GM19455 (cell line): ENCODE results near the gene STK11IP.

ENCODE experiments used
- ATAC-seq: cut with Tn5 transposase; IDR thresholded peaks from one replicate; pipeline ENCODE4 v1.9.1; 2021; ENCODE audit not compliant: unreplicated experiment

The STK11IP gene

DNA sequence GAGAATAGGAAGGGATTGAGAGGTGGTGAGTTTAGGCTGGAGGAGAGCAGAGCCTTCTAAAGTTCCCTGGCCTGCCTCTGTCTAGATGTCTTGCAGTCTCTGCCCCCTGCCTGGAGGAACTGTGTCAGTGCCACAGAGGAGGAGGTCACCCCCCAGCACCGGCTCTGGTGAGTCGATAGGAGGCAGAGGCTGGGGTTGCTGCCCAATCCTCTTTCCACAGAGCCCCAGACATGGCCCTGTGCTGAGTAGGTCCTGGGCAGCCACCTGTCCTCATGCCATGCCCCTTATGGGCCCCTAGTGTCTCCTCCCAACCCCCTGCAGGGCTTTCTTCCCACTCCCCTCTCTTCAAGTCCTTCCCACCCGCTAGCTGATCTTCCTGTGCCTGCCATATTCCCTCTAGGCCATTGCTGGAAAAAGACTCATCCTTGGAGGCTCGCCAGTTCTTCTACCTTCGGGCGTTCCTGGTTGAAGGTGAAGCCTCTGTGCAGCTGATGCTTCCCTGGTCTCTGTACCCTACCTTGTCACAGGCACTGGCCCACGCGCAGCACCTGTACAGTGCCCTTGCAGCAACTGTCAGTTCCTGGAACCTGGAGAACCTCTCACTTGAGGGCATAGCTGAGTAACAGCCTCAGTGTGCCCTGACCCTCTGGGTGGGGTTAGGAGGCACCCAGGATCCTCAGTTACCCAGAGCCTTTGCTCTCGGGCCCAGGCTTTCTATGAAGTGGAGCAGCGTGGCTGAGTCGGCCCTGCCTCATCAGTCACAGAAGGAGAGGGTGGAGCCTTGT lies 16.6 kb downstream of the STK11IP start:
- ATAC-seq: no peak

DNA sequence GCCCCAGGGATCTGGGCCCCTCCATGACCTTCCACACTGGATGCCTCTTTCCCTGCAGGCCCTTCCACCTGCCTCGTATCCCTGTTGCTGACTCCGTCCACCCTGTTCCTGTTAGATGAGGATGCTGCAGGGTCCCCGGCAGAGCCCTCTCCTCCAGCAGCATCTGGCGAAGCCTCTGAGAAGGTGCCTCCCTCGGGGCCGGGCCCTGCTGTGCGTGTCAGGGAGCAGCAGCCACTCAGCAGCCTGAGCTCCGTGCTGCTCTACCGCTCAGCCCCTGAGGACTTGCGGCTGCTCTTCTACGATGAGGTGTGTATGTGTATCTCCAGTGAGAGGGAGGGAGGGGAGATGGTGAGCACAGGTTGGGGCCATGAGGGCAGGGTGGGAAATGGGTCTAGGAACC lies 17.4 kb downstream of the STK11IP start:
- no peak for ATAC-seq

DNA sequence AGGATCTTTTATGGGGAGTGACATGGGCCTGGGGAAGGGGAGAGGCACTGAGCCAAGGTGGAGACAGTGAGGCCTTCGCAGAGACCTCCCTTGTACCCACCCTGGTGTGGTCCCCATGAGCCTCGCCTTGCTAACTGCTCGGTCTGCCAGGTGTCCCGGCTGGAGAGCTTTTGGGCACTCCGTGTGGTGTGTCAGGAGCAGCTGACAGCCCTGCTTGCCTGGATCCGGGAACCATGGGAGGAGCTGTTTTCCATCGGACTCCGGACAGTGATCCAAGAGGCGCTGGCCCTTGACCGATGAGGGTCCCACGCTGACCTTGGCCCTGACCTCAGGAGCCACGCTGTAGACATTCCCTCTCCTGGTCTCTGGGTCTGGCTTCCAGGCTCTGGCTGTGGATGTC lies 18.2 kb downstream of the STK11IP start:
- no peak for ATAC-seq

DNA sequence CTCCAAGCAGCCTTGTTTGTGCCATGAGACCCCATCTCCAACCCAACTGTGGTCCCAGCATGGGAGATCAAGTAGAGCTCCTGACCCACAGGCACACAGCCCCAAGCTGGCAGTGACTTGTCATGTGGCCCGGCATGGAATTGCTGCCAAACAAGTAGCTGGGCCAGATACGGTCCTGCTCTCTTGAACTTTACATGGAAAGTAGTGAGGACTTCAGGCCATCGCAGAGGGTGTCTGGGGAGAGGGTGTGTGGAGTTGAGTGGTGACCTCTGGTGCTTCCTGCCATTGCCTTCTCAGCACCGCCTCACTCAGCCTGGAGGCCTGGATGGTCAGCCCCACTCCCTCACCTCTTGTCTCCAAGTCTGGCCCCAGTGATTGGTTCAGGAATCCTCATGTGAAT lies 18.9 kb downstream of the STK11IP start:
- ATAC-seq: no peak

DNA sequence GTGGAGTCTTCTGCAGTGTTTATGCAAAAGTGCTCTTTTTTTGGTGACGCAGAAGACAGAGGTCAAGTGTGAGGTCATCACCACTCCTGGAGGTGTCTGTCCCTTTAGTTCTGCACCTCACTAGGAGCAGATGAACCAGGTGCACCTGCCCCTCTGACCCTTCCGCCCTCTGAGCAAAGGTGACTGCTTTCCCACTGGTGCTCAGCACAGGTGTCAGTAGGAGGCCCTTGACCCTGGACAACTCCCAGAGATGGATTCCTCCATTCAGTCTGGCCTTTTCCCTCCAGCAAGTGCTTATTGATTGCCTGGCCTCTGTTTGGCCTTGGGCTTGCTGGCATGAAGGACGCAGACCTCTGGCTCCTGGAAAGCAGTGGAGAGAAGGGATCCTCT lies 21.1 kb downstream of the STK11IP start:
- no peak for ATAC-seq

DNA sequence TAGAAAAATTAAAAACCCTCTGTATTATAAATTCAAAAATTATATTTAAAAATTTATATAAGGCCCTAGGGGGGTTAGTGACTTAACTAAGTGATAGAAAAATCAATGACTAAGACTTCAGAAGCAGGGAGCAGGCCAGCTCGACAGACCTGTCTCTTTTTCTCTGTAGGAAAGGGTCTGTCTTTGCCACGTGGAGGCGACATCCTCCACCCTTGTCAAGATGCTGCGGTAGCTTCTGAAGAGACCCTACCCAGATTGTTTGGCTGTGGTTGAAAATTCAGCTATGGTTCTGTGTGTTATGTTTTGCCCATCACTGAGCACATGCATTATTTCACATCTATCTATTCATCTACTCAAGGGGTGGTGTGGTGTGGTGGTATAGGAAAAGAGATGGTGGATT lies 21.6 kb downstream of the STK11IP start:
- no peak for ATAC-seq

DNA sequence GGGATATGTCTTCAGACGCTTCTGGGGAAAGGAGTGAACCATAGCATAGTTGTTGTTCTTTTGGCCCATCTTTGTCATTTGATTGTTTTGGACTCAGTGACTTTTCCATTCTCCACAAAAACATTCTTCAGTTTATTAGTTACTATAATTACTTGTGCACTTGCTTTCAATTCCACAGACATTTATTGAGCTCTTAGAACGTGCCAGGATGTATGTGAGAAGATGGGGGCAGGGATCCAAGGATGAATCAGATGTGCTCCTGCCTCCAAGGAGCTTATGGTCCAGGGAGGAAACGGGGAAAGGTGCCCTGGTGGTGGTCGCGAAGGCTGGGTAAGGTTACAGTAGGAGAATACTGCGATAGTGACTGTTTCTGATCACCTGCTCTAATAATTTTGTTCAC lies 22.9 kb downstream of the STK11IP start:
- ATAC-seq: no peak

DNA sequence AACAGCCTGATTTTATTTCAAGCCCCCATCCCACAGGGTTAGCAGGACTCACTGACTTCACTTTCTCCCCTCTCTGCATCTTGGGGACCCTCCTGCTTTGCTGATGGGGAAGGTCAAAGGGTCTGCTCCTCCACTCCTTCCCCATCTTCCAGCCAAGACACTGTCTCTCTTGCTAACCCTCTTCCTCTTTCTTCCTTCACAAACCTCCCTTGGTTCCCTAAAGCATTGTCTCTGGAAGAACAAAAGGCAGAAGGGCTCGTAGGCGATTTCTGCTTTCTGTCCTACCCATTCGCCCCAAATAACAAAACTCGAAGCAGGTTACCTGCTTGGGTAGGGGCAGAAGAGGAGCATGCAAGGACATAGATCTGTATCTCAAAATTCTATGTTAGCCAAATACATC lies 24.3 kb downstream of the STK11IP start:
- no peak for ATAC-seq

DNA sequence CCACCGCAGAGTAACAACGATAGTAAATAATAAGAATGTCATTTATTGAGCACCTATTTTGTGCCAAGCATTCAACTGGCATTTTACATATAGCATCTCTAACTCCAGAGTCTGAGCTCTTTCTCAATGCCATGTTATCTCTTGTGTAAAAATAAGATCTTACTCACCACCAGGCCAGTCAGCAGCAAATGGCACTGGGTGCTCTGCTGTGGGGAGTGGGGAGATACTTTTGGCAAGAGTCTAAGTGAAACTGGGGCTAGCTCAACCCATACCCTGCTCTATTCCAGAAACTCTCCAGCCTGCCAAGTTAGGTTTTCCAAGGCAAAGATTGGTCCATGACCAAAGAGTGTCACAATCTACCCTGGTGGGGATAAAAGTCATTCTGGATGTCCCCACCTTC lies 24.8 kb downstream of the STK11IP start:
- ATAC-seq: no peak

DNA sequence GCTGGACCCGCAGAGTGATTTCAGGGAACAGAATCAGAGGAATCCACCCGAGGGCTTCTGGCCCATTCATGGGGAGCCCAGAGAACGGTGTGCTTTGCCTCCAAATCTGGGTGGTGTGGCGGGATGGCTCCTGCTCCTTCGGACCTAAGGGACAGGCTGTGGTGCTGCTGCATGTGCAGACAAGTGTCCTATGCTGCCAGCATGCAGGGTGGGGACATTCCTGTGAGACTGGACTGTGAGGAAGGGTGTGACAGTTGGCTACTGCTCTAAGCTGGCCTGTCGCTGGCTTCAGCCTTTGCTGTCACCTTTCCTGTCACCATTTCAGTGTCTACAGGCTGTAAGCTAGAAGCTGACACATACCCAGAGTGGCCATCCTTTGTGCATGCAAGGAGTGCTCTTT lies 26.9 kb downstream of the STK11IP start:
- ATAC-seq: no peak

DNA sequence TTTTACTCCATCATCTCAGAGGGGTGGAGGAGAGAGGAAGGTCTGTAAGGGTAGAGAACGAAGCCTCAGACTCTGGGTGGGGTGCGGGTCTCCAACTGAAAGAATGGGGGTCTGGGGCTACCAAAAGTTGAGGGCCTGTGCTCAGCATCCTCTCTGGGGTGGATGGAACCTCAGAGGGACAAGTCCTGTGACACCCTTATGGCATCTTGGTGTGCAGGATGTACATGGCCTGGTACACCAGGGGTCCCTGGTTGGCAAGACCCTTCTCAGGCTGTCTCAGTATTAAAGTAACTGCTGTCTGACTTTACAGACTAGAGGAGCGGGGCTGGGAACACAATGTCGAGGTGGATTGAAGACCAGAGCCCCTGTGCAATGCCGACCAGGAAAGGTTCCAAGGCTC lies 27.5 kb downstream of the STK11IP start:
- no peak for ATAC-seq

DNA sequence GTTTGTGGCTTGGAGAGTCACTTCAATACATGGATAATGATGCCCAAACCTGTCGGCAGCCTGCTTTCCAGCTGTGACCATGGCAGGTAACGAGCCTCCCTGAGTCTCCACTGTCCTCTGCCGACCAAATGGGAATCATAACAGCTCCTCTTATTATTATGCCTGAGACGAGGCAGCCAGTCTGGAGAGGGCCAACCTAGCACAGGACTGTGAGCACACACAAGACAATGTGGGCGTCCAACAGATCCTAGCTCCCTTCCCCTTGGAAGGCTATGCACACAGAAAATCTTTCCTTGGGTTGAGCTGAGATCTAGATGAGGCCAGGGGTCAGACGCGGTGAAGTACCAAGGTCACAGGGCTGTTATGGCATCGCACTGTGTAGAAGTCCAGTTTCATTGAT lies 28.9 kb downstream of the STK11IP start:
- no peak for ATAC-seq

DNA sequence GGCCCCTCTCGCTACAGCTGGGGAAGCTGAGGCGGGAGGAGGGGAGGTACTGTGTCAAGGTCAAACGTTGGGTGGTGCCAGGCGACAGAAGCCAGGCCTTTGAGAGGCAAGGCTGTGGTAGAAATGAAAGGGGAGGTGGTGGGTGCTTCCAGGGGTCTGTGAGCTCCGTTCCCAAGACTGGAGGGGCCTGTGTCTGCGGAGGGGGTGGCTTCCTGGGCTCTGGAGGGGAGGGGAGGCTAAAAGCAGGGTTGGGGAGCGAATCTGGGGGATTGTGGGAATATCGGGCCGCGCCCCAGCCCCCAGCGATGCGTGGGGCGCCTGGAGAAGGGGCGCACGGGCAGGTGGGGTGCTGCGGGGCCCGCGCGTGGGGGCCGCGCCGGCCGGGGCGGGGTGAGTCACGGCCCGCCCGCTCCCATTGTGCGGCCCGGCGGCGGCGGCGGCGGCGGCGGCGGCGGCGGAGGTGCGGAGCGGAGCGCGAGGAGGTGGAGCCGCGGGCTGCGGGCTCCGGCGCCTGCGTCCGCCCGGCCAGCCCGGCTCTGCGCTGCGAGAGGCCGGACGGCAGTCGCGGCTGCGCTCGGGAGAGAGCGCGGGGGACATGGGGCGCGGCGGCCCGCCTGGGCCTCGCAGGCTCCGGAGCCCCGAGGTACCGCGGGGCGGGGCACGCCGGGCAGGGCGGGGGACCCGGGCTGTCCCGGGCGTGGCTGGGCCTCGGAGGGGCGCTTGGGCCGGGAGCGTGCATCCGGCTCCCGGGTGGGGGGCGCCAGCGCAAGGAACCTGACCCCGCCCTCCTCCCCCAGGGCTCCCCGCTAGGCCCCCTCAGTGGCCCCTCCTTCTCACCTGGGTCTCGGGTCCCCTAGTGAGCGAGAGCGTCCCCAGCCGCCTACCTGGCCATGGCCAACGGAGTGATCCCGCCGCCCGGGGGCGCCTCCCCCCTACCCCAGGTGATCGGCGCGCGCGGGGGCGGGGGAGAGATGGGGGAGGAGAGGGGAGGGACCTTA lies 29.7 kb downstream of the STK11IP start, which contains the start of gene SLC4A3:
TSS of gene SLC4A3 (plus strand) at position 528 of the 998 bp plus-strand sequence. CDS start at position 891, 363 bp downstream.
- no peak for ATAC-seq

DNA sequence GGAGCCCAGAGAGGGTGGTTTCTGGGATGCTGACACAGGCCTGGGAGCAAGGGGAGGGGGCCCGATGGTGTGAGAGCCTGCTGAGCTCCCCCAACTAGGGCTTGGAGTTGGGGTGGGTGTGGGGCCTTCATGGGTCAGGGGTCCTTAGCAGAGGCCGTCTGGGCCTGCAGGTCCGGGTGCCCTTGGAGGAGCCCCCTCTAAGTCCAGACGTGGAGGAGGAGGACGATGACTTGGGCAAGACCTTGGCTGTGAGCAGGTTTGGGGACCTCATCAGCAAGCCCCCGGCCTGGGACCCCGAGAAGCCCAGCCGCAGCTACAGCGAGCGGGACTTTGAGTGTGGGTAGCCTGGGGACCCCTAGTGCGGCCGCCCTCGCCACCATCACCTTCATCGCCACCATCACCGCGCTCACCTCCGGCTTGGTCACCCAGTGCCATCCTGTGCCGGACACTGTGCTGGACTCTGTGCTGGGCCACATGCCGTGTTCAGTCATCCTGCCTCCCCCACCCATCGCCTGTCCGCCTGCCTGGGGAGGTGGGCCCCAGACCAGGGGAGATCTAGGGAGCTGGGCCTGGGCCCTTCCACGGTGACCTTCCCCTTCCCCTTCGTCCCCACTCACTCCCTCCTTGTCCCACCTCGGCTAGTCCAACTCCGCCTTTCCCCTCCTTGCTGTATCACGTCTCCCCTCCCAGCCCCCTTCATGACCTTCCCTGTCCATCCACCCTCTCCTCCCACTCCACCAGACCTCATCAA lies 30.8 kb downstream of the STK11IP start:
- no peak for ATAC-seq

DNA sequence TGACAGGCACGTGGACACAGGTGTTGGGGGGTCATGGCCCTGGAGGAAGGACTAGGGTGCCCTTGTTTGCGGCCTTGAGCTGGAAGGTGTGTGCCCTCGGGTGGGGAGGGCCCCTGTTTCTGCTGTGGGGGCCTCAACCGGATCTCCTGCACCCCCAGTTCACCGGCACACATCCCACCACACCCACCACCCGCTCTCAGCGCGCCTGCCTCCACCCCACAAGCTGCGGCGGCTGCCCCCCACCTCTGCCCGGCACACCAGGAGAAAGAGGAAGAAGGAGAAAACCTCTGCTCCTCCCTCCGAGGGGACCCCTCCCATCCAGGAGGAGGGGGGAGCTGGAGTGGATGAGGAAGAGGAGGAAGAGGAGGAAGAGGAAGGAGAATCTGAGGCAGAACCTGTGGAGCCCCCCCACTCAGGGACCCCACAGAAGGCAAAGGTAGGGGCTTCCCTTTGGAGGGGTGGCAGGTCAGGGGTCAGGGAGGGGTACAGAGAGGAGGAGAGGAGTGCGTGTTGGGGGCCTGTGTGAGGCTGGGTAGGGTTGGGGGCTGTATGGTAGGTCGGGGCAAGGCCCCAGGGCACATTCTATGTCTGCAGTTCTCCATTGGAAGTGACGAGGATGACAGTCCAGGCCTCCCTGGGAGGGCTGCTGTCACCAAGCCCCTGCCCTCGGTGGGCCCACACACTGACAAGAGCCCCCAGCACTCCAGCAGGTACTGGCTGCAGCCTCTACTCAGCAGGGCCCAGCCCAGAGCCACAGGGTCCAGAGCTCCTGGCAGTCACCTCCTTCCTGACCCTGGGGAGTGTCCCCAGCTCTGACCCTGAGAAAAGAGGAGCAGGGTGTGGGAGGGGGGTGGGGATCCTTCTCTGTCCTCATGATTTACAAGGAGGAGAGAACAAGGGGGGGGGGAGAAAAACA lies 31.6 kb downstream of the STK11IP start:
- no peak for ATAC-seq

DNA sequence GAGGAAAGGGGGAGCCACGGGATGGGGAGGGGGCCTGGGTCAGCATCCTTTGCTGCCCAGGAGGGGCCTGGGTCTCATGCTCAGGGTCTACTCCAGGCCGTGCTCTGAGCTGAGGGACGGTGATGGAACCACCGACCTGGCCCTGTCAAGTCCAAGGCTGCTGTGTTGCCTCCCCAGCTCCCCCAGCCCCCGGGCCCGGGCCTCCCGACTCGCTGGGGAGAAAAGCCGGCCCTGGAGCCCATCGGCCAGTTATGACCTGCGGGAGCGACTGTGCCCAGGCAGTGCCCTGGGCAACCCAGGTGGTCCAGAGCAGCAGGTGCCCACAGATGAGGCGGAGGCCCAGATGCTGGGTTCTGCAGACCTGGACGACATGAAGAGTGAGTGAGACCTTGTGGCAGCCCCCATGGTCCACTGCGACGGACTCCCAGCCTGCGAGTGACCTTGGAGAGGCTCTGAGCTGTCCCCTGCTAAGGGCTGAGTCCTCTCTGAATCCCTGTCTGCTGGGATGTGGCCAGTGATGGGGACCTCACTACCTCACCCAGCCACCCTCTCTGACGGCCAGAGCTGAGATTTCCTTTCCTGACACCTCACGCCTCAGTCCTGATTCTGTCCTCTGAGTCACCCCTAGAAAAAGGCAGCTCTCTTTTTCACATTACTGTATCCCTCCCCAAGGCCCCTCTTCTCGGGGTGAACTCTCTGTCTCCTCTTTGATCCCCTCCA lies 32.5 kb downstream of the STK11IP start:
- no peak for ATAC-seq

DNA sequence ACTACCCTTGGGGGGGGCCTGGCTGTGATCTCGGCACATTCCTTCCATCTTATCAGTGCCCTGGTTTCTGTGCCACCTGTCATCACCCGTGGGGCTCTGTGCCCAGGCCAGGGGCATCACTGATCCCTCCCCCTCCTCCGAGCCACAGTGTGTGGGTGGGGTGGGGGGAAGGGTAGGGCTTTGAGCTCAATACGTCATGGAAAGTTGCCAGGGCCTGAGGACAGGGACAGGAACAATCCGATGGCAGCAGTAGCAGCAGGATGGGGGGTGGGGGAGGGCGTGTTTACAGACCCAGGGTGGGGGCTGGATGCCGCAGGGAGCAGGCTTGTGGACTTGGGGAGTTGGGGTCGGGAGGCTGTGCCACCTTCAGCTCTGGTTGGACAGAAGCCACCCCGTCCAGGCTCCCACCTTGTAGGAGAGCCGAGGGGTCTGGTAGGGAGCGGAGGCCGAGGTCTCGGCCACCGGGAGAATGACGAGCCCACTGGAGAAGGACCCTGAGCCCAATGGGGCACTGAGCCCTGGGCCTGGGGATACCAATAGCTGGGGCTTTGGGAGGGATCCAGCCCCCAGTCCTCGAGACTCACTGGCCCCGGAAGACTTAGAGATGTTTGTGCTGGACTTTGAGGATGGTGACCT lies 33.2 kb downstream of the STK11IP start:
- ATAC-seq: no peak

DNA sequence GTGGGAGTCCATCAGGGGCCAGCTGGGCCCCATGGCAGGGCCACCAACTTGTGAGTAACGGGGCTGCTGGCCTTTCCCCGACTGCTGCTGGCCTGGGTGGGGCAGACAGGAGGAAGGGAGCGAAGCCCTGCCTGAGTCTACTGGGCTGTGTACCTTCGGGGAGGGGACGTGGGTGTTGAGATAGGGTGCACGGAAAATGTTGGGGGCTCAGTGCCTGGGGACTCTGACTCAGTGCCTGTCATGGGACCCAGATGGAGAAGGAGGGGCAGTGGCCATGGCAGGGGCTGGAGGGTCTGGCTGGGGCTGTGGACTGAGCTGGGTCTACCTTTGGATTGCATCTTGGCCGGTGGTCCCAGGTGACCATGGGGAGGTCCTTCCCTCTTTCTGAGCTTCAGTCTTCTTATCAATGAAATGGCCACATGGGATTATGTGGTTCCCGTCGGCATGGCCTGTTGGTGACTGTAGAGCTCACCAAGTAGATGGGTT lies 33.8 kb downstream of the STK11IP start:
- ATAC-seq: no peak
